CD4-positive, alpha-beta T cell treated with Interferon gamma for 1 hour (primary cell): ENCODE data around the gene TAF3.

Experiments used
- DNase-seq: peaks from one replicate; pipeline ENCODE4 v3.0.0-alpha.2; 2020

Gene TAF3

GRCh38 chr10:7887174-7887816, 69.0 kb downstream of the TAF3 start:
- no peak for DNase-seq

GRCh38 chr10:7889947-7890542, 71.7 kb downstream of the TAF3 start:
- no peak for DNase-seq

GRCh38 chr10:7890781-7891180, 72.5 kb downstream of the TAF3 start:
- DNase-seq: no peak

- DNase-seq: no peak
Observed at GRCh38 chr10:7891634-7892033, 73.3 kb downstream of the TAF3 start.

GRCh38 chr10:7892146-7892545, 73.8 kb downstream of the TAF3 start:
- no peak for DNase-seq

GRCh38 chr10:7895699-7896090, 77.4 kb downstream of the TAF3 start:
- no peak for DNase-seq

- no peak for DNase-seq
Observed at GRCh38 chr10:7896297-7896696, 78.0 kb downstream of the TAF3 start.

GRCh38 chr10:7901256-7901655, 83.0 kb downstream of the TAF3 start:
- DNase-seq: no peak

GRCh38 chr10:7902413-7902812, 84.1 kb downstream of the TAF3 start:
- DNase-seq: no peak

- no peak for DNase-seq
Observed at GRCh38 chr10:7903851-7904250, 85.5 kb downstream of the TAF3 start.

GRCh38 chr10:7906128-7906527, 87.8 kb downstream of the TAF3 start:
- DNase-seq: no peak

- DNase-seq: no peak
Observed at GRCh38 chr10:7908541-7909210, 90.4 kb downstream of the TAF3 start.

GRCh38 chr10:7913126-7913872, 95.0 kb downstream of the TAF3 start:
- DNase-seq: no peak

- DNase-seq: no peak
Observed at GRCh38 chr10:7915923-7916536, 97.7 kb downstream of the TAF3 start.

GRCh38 chr10:7917736-7918135, 99.4 kb downstream of the TAF3 start:
- DNase-seq: no peak

- DNase-seq: no peak
Observed at GRCh38 chr10:7922707-7923106, 104.4 kb downstream of the TAF3 start.

GRCh38 chr10:7928536-7928935, 110.2 kb downstream of the TAF3 start:
- no peak for DNase-seq

GRCh38 chr10:7932301-7933036, 114.2 kb downstream of the TAF3 start:
- no peak for DNase-seq

GRCh38 chr10:7933262-7933661, 115.0 kb downstream of the TAF3 start:
- DNase-seq: no peak

- no peak for DNase-seq
Observed at GRCh38 chr10:7933757-7934156, 115.5 kb downstream of the TAF3 start.

- DNase-seq: no peak
Observed at GRCh38 chr10:7937315-7937945, 119.1 kb downstream of the TAF3 start.

GRCh38 chr10:7941576-7941975, 123.3 kb downstream of the TAF3 start:
- DNase-seq: no peak
